HEK293 (cell line): ENCODE measurements around the gene VWC2L.

Experiments used
- SP2 ChIP-seq: fragments of 450-650 bp; formaldehyde crosslinking; IDR thresholded peaks from 2 replicates; pipeline ENCODE4 v1.5.1; 2016; ENCODE audit warnings: missing biosample characterization, missing genetic modification characterization
- ZNF24 ChIP-seq: fragments of 450-650 bp; formaldehyde crosslinking; IDR thresholded peaks from 2 replicates; pipeline ENCODE4 v1.5.1; 2016; ENCODE audit warnings: missing biosample characterization, missing genetic modification characterization
- ZNF510 ChIP-seq: fragments of 450-650 bp; formaldehyde crosslinking; IDR thresholded peaks from 2 replicates; pipeline ENCODE4 v1.5.1; 2018; ENCODE audit warnings: mild to moderate bottlenecking, missing genetic modification characterization, missing biosample characterization; ENCODE audit not compliant: insufficient replicate concordance
- ZNF660 ChIP-seq: fragments of 450-650 bp; IDR thresholded peaks from 2 replicates; pipeline ENCODE4 v1.5.1; 2018; ENCODE audit warnings: missing biosample characterization, mild to moderate bottlenecking, missing genetic modification characterization
- ZSCAN18 ChIP-seq: fragments of 450-650 bp; formaldehyde crosslinking; IDR thresholded peaks from 2 replicates; pipeline ENCODE4 v1.5.1; 2016; ENCODE audit warnings: missing biosample characterization, missing genetic modification characterization

- TF ChIP-seq ZNF510 (tag by site-specific recombination) (no peak), ZNF660 (no peak), SP2 (tag by site-specific recombination) (no peak), ZNF24 (no peak), ZSCAN18 (tag by site-specific recombination) (no peak)
Observed at GRCh38 chr2:214560618-214561190, 149.8 kb downstream of the VWC2L start.
